Epithelial cell of esophagus (primary cell): ENCODE measurements around the gene MKX.

ENCODE experiments used
- DNase-seq: peaks from one replicate; pipeline ENCODE4 v3.0.0; 2010; ENCODE audit warnings: low read depth
- H3K4me3 ChIP-seq: 2 replicates; pipeline ENCODE4 v1.5.1; 2011; ENCODE audit warnings: mild to moderate bottlenecking, low read length, control low read depth
- CTCF ChIP-seq: IDR thresholded peaks from 2 replicates; pipeline ENCODE4 v1.5.1; 2011; ENCODE audit warnings: low read depth, mild to moderate bottlenecking, low read length, control low read depth, inconsistent platforms; ENCODE audit not compliant: insufficient read depth; ENCODE audit errors: missing control alignments

The MKX gene

GRCh38 chr10:27720529-27720928 is 25.1 kb downstream of the MKX start:
- DNase-seq = no peak
- TF ChIP-seq CTCF = no peak
- H3K4me3 ChIP-seq = no peak overlapping the region

GRCh38 chr10:27719052-27719451 is 26.6 kb downstream of the MKX start:
- no peak overlapping the region for H3K4me3 ChIP-seq
- no peak for TF ChIP-seq CTCF
- no peak for DNase-seq

GRCh38 chr10:27717861-27718260 is 27.8 kb downstream of the MKX start:
- no peak overlapping the region for H3K4me3 ChIP-seq
- TF ChIP-seq CTCF = no peak
- no peak for DNase-seq

GRCh38 chr10:27717224-27717623 is 28.4 kb downstream of the MKX start:
- no peak for TF ChIP-seq CTCF
- H3K4me3 ChIP-seq = no peak overlapping the region
- DNase-seq = no peak

GRCh38 chr10:27716521-27716920 is 29.1 kb downstream of the MKX start:
- no peak overlapping the region for H3K4me3 ChIP-seq
- TF ChIP-seq CTCF = no peak
- DNase-seq = no peak

GRCh38 chr10:27715505-27715904 is 30.1 kb downstream of the MKX start:
- no peak for DNase-seq
- no peak overlapping the region for H3K4me3 ChIP-seq
- no peak for TF ChIP-seq CTCF

GRCh38 chr10:27714349-27714748 is 31.3 kb downstream of the MKX start:
- TF ChIP-seq CTCF = no peak
- DNase-seq = no peak
- no peak overlapping the region for H3K4me3 ChIP-seq
